GM12878 (cell line): Measurements from ENCODE around the gene MARCHF10. TPM values are rescaled to one million over a fixed set of nuclear protein-coding genes. Genes with fewer than 3 reads are reported as not detected.

Experiments
- ATAC-seq: fragments of 200-7000 bp; cut with Tn5 transposase; 3 replicates; pipeline ENCODE4 v1.9.1; 2020; ENCODE audit warnings: mild to moderate bottlenecking, moderate library complexity
- BruUV-seq: library from RNA; stranded (reverse); fragments of 400-500 nt; replicated peaks from 2 replicates; lab custom pipeline; 2021; lab: Mats Ljungman, UMichigan
- CTCF ChIA-PET: fragments of 300-600 bp; sonication (Branson Sonifier 250); formaldehyde crosslinking; extraction: SDS; loops from one replicate; lab custom pipeline; 2021; ENCODE audit warnings: inconsistent platforms; lab: Yijun Ruan, JAX
- POLR2A ChIA-PET: fragments of 350-600 bp; formaldehyde crosslinking; extraction: SDS; loops from one replicate; lab custom pipeline; 2021; ENCODE audit warnings: inconsistent platforms; lab: Charles Lee
- RAD21 ChIA-PET: fragments of 300-600 bp; sonication (Branson Sonifier 250); formaldehyde crosslinking; loops from one replicate; lab custom pipeline; 2023; ENCODE audit warnings: antibody characterized with exemption; ENCODE audit not compliant: unreplicated experiment; lab: Charles Lee
- SMC1A ChIA-PET: fragments of 300-600 bp; sonication (Branson Sonifier 250); formaldehyde crosslinking; loops from one replicate; lab custom pipeline; 2023; ENCODE audit not compliant: unreplicated experiment, uncharacterized antibody; lab: Charles Lee
- DNase-seq: peaks from one replicate; pipeline ENCODE4 v3.0.0-alpha.2; 2011; ENCODE audit warnings: low read depth, low spot score
- FAIRE-seq: peaks from 3 replicates; lab custom pipeline; 2011; peaks lifted over from hg19 to GRCh38; lab: Jason Lieb, UNC
- H2AFZ ChIP-seq: 2 replicates; pipeline ENCODE4 v1.6.0; 2011; ENCODE audit warnings: low read depth, low read length, control low read depth; ENCODE audit not compliant: control insufficient read depth
- H3K27ac ChIP-seq: 2 replicates; pipeline ENCODE4 v1.5.1; 2011; ENCODE audit warnings: control low read depth; ENCODE audit not compliant: control insufficient read depth, insufficient read depth
- H3K27me3 ChIP-seq, 2 experiments: replicated peaks in 1 of 2; 2 replicates each; pipeline versions ENCODE4 v1.6.0 to v1.6.1; 2011; ENCODE audit warnings: low read length in 1 of 2; ENCODE audit not compliant: control insufficient read depth in 2 of 2, insufficient read depth in 2 of 2
- H3K36me3 ChIP-seq, 2 experiments: 2 replicates each; pipeline ENCODE4 v1.5.1; 2011; ENCODE audit warnings: low read length in 1 of 2; ENCODE audit not compliant: control insufficient read depth in 2 of 2, insufficient read depth in 2 of 2
- H3K4me1 ChIP-seq: 2 replicates; pipeline ENCODE4 v1.6.1; 2011; ENCODE audit warnings: mild to moderate bottlenecking, low read length, moderate library complexity, mixed read lengths; ENCODE audit not compliant: control insufficient read depth, insufficient read depth
- H3K4me2 ChIP-seq: 2 replicates; pipeline ENCODE4 v1.6.0; 2011; ENCODE audit warnings: control low read depth; ENCODE audit not compliant: control insufficient read depth, insufficient read depth
- H3K4me3 ChIP-seq: fragments of 200-600 bp; sonication (generic); 2 replicates; pipeline ENCODE4 v1.5.1; 2016
- H3K79me2 ChIP-seq: 2 replicates; pipeline ENCODE4 v1.6.0; 2011; ENCODE audit warnings: low read length; ENCODE audit not compliant: control insufficient read depth, insufficient read depth
- H3K9ac ChIP-seq: 2 replicates; pipeline ENCODE4 v1.8.0; 2011; ENCODE audit warnings: low read length, control low read depth, mixed read lengths; ENCODE audit not compliant: control insufficient read depth, insufficient read depth
- H3K9me3 ChIP-seq: replicated peaks from 3 replicates; pipeline ENCODE4 v1.5.1; 2011; ENCODE audit warnings: mild to moderate bottlenecking, low read length; ENCODE audit not compliant: control insufficient read depth, insufficient read depth
- H4K20me1 ChIP-seq: 2 replicates; pipeline ENCODE4 v1.6.0; 2011; ENCODE audit not compliant: control insufficient read depth, insufficient read depth
- PBX3 ChIP-seq: IDR thresholded peaks from 2 replicates; pipeline ENCODE4 v1.6.1; 2011; ENCODE audit warnings: mild to moderate bottlenecking, low read depth, low read length, moderate library complexity; ENCODE audit not compliant: insufficient replicate concordance
- PKNOX1 ChIP-seq: fragments of 450-650 bp; IDR thresholded peaks from 2 replicates; pipeline ENCODE4 v1.6.1; 2016; ENCODE audit warnings: mild to moderate bottlenecking
- POLR2AphosphoS5 ChIP-seq: IDR thresholded peaks from 2 replicates; pipeline ENCODE4 v1.6.1; 2011; ENCODE audit warnings: mild to moderate bottlenecking, low read length, inconsistent platforms
- WGBS: methylation state at CpG from one replicate; pipeline ENCODE4 v1.1.6; 2016; ENCODE audit warnings: low lambda C conversion rate; ENCODE audit not compliant: insufficient replicate concordance, insufficient coverage; ENCODE audit errors: missing lambda C conversion rate; 5-methylcytosine and 5-hydroxymethylcytosine counted together
- in situ Hi-C: fragments of 300-500 bp; cut with MboI; formaldehyde crosslinking; loops from 9 replicates; pipeline ENCODE4 v1.14.3; 2018; ENCODE audit warnings: mixed read lengths
- intact Hi-C: fragments of 100-400 bp; cut with micrococcal nuclease; formaldehyde crosslinking; loops from one replicate; pipeline ENCODE4 v1.14.2; 2022; ENCODE audit not compliant: unreplicated experiment
- polyA plus RNA-seq, 11 experiments: library from polyadenylated mRNA; depleted of rRNA in 4 of 11; unstranded in 6 of 11; stranded (reverse) in 5 of 11; fragments of >200 nt; fragmentation: Nextera tagmentation in 4 of 11; fragmentation: Illumina TruSeq in 1 of 11; extraction: Ambion mirVana in 4 of 11; extraction: Trizol in 1 of 11; gene quantifications; 1 replicate in 1 of 11; 2 replicates in 10 of 11; pipeline versions ENCODE4 v1.2.1 to v1.2.3, GENCODE V29; 2011 to 2016; ENCODE audit warnings: inconsistent platforms in 2 of 11, missing spikeins in 2 of 11, low read depth in 1 of 11
- total RNA-seq, 4 experiments: library from RNA; depleted of rRNA in 3 of 4; stranded (reverse); fragments of >200 nt in 3 of 4; fragmentation: Illumina TruSeq in 1 of 4; extraction: Trizol in 1 of 4; gene quantifications; 2 replicates each; pipeline versions ENCODE4 v1.2.1 to v1.2.3, GENCODE V29; 2013 to 2021

The MARCHF10 gene
- total and polyA plus RNA-seq, 10 of the 15 experiments (the other 5 are each of a cell fraction or from before 2014, with no cell fraction given), result 0.11 to 0.24 TPM; not detected in 8

DNA sequence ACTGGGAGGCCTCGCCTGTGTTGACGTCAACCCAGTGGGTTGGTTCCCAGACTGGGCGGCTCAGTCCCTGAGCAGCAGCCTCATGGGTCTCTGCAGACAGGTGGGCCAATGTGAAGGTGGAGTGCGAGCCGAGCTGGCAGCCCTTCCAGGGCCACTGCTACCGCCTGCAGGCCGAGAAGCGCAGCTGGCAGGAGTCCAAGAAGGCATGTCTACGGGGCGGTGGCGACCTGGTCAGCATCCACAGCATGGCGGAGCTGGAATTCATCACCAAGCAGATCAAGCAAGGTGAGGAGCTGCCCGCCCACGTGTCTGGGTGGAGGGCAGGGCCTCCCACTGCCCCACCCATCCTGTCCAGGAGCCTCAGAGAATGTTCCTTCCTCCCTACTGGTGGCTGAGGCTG lies 136.6 kb downstream of the MARCHF10 start:
- H3K9me3 ChIP-seq, result no peaks in the 10 kb centered on the region
- CTCF ChIA-PET, result interaction anchor here (0.6 to 3.7 kb wide), 4 partner anchors 11 to 735 kb away, joined by 3 to 26 read pairs (median 4); no protein-coding TSS in a partner anchor
- no peak overlapping the region for H3K27ac ChIP-seq
- H3K4me3 ChIP-seq, result no peak overlapping the region
- RAD21 ChIA-PET, result interaction anchor here (1.1 kb wide), 1 partner anchor 29 kb away, joined by 3 read pairs; no protein-coding TSS in a partner anchor
- POLR2A ChIA-PET, result no interaction called here
- H3K27me3 ChIP-seq, result no peaks in the 10 kb centered on the region; a peak in 1 of 4 replicates
- in situ Hi-C loops (no loop called here), intact Hi-C loops (no loop called here)
- SMC1A ChIA-PET, result interaction anchor here (1.1 to 1.2 kb wide), 2 partner anchors 250 to 735 kb away, joined by 3 to 4 read pairs; no protein-coding TSS in a partner anchor
- no TSS peak for BruUV-seq
- peaks cover 2% of the 10 kb centered on the region; the same call in 1 of the 2 replicates for H4K20me1 ChIP-seq
- H3K4me1 ChIP-seq, result no peaks in the 10 kb centered on the region
- 70% methylated on average over 14 of the region's 14 CpGs for WGBS
- FAIRE-seq (no peak), ATAC-seq (no peak; the same call in 2 of the 3 replicates), DNase-seq (no peak)
- no peaks in the 10 kb centered on the region for H3K36me3 ChIP-seq
- no peak overlapping the region for H3K9ac ChIP-seq
- TF ChIP-seq PKNOX1 (no peak), PBX3 (no peak), POLR2AphosphoS5 (no peak)
- no peak overlapping the region for H2AFZ ChIP-seq
- no peak overlapping the region for H3K4me2 ChIP-seq
- no peaks in the 10 kb centered on the region for H3K79me2 ChIP-seq
